Right atrium auricular region (tissue), 2 donors: ENCODE data around the gene EFCAB6. TPM values are rescaled to one million over a fixed set of nuclear protein-coding genes. Genes with fewer than 3 reads are reported as not detected.

ENCODE experiments used
- DNase-seq: peaks from one replicate; pipeline ENCODE4 v3.0.0-alpha.2; 2019; ENCODE audit warnings: low spot score
- H3K27ac ChIP-seq, 2 donors: fragments of 200-600 bp; sonication (generic); 1 replicate in 1 of 2; 2 replicates in 1 of 2; pipeline ENCODE4 v1.5.1; 2016 to 2019
- H3K27me3 ChIP-seq, 2 donors: fragments of 200-600 bp; sonication (generic); one replicate each; pipeline versions ENCODE4 v1.5.1 to v1.6.0; 2017 to 2019
- H3K36me3 ChIP-seq: fragments of 200-600 bp; sonication (generic); one replicate; pipeline ENCODE4 v1.5.1; 2016
- H3K4me1 ChIP-seq, 2 donors: fragments of 200-600 bp; sonication (generic); one replicate each; pipeline versions ENCODE4 v1.5.1 to v1.6.0; 2017 to 2019
- H3K4me3 ChIP-seq, 2 donors: fragments of 200-600 bp; sonication (generic); 1 replicate in 1 of 2; 2 replicates in 1 of 2; pipeline ENCODE4 v1.5.1; 2017 to 2019; ENCODE audit warnings: mild to moderate bottlenecking in 1 of 2, moderate library complexity in 1 of 2
- H3K9me3 ChIP-seq, 2 donors: fragments of 200-600 bp; sonication (generic); one replicate each; pipeline ENCODE4 v1.5.1; 2019
- CTCF ChIP-seq, 2 donors: fragments of 200-600 bp; sonication (generic); IDR thresholded peaks; one replicate each; pipeline ENCODE4 v1.5.1; 2019; ENCODE audit warnings: antibody characterized with exemption in 2 of 2
- total RNA-seq, 2 donors: library from RNA; depleted of rRNA; stranded (reverse); fragments of >200 nt; gene quantifications; one replicate each; pipeline ENCODE4 v1.1.0, GENCODE V29; 2016

Gene EFCAB6
- total RNA-seq, 2 donors from 2014 or later: 1.5 TPM

GRCh38 chr22:43600265-43600664 lies 211.8 kb downstream of the EFCAB6 start:
- no peak overlapping the region for H3K4me3 ChIP-seq
- H3K9me3 ChIP-seq: peaks cover 0 to 5% of the 10 kb centered on the region in 2 donors
- no peak for TF ChIP-seq CTCF (IDR thresholded peaks at IDR 0.05)
- DNase-seq: no peak
- no peaks in the 10 kb centered on the region for H3K4me1 ChIP-seq
- no peaks in the 10 kb centered on the region for H3K27me3 ChIP-seq
- no peak overlapping the region for H3K27ac ChIP-seq
- H3K36me3 ChIP-seq: no peaks in the 10 kb centered on the region

- peaks cover 0 to 5% of the 10 kb centered on the region in 2 donors for H3K9me3 ChIP-seq
- no peak overlapping the region for H3K4me3 ChIP-seq
- H3K4me1 ChIP-seq: no peaks in the 10 kb centered on the region
- no peak overlapping the region for H3K27ac ChIP-seq
- no peaks in the 10 kb centered on the region for H3K36me3 ChIP-seq
- no peak for TF ChIP-seq CTCF (IDR thresholded peaks at IDR 0.05)
- no peak for DNase-seq
- H3K27me3 ChIP-seq: no peaks in the 10 kb centered on the region
Measured at GRCh38 chr22:43592476-43592875, 219.6 kb downstream of the EFCAB6 start.

GRCh38 chr22:43591380-43591779 lies 220.7 kb downstream of the EFCAB6 start:
- Histone ChIP-seq H3K9me3 (peaks cover 0 to 5% of the 10 kb centered on the region in 2 donors), H3K27ac (no peak overlapping the region), H3K27me3 (no peaks in the 10 kb centered on the region), H3K4me3 (no peak overlapping the region), H3K4me1 (no peaks in the 10 kb centered on the region), H3K36me3 (no peaks in the 10 kb centered on the region)
- no peak for TF ChIP-seq CTCF (IDR thresholded peaks at IDR 0.05)
- no peak for DNase-seq

GRCh38 chr22:43587574-43587973 lies 224.5 kb downstream of the EFCAB6 start:
- no peaks in the 10 kb centered on the region for H3K4me1 ChIP-seq
- no peak overlapping the region for H3K4me3 ChIP-seq
- no peak for TF ChIP-seq CTCF (IDR thresholded peaks at IDR 0.05)
- no peaks in the 10 kb centered on the region for H3K36me3 ChIP-seq
- no peak for DNase-seq
- H3K9me3 ChIP-seq: peaks cover 0 to 18% of the 10 kb centered on the region in 2 donors
- no peaks in the 10 kb centered on the region for H3K27me3 ChIP-seq
- H3K27ac ChIP-seq: no peak overlapping the region

GRCh38 chr22:43583501-43583900 lies 228.6 kb downstream of the EFCAB6 start:
- no peak overlapping the region for H3K4me3 ChIP-seq
- no peaks in the 10 kb centered on the region for H3K36me3 ChIP-seq
- no peak for TF ChIP-seq CTCF (IDR thresholded peaks at IDR 0.05)
- no peaks in the 10 kb centered on the region for H3K27me3 ChIP-seq
- H3K27ac ChIP-seq: no peak overlapping the region
- no peak for DNase-seq
- peaks cover 0 to 23% of the 10 kb centered on the region in 2 donors for H3K9me3 ChIP-seq
- H3K4me1 ChIP-seq: no peaks in the 10 kb centered on the region

- H3K4me3 ChIP-seq: no peak overlapping the region
- H3K9me3 ChIP-seq: peaks cover 0 to 23% of the 10 kb centered on the region in 2 donors
- H3K27me3 ChIP-seq: no peaks in the 10 kb centered on the region
- H3K27ac ChIP-seq: no peak overlapping the region
- H3K36me3 ChIP-seq: no peaks in the 10 kb centered on the region
- TF ChIP-seq CTCF (IDR thresholded peaks at IDR 0.05): no peak
- no peaks in the 10 kb centered on the region for H3K4me1 ChIP-seq
- no peak for DNase-seq
Measured at GRCh38 chr22:43582394-43582793, 229.7 kb downstream of the EFCAB6 start.
